Osteocyte (in vitro differentiated cells): ENCODE measurements around the gene CHAF1A. TPM values are rescaled to one million over a fixed set of nuclear protein-coding genes. Genes with fewer than 3 reads are reported as not detected.

Source experiments
- DNase-seq: peaks from one replicate; pipeline ENCODE4 v3.0.0; 2021; ENCODE audit warnings: mixed read lengths; ENCODE audit not compliant: unreplicated experiment; ENCODE audit errors: extremely low spot score
- H3K27ac Mint-ChIP-seq: one replicate; pipeline ENCODE4 v1.8.0; 2021; ENCODE audit warnings: mild to moderate bottlenecking, mixed read lengths; ENCODE audit not compliant: unreplicated experiment
- H3K27me3 Mint-ChIP-seq: one replicate; pipeline ENCODE4 v1.8.0; 2021; ENCODE audit warnings: mixed read lengths; ENCODE audit not compliant: unreplicated experiment
- H3K36me3 Mint-ChIP-seq: one replicate; pipeline ENCODE4 v1.8.0; 2021; ENCODE audit warnings: mixed read lengths; ENCODE audit not compliant: unreplicated experiment
- H3K4me1 Mint-ChIP-seq: one replicate; pipeline ENCODE4 v1.8.0; 2021; ENCODE audit warnings: mixed read lengths; ENCODE audit not compliant: unreplicated experiment
- H3K4me3 Mint-ChIP-seq: one replicate; pipeline ENCODE4 v1.8.0; 2021; ENCODE audit warnings: mild to moderate bottlenecking, moderate library complexity, mixed read lengths; ENCODE audit not compliant: unreplicated experiment
- H3K9me3 Mint-ChIP-seq: one replicate; pipeline ENCODE4 v1.8.0; 2021; ENCODE audit warnings: mixed read lengths; ENCODE audit not compliant: unreplicated experiment
- CTCF ChIP-seq: fragments of 200-600 bp; sonication (generic); IDR thresholded peaks from 2 replicates; pipeline ENCODE4 v1.5.0; 2021; ENCODE audit warnings: antibody characterized with exemption, mild to moderate bottlenecking, moderate library complexity
- total RNA-seq: library from RNA; stranded (reverse); gene quantifications from 2 replicates; pipeline ENCODE4 v1.2.1, GENCODE V29; 2021

CHAF1A gene
- total RNA-seq, 1 donor from 2014 or later: 9.7 TPM

GRCh38 chr19:4371247-4372164 is 30.9 kb upstream of the CHAF1A start:
- peak; percentile 93 for DNase-seq
- Mint-ChIP-seq H3K27me3 (no peaks in the 10 kb centered on the region), H3K4me3 (peak overlapping the region; percentile 38), H3K36me3 (peaks cover 2% of the 10 kb centered on the region), H3K9me3 (no peaks in the 10 kb centered on the region), H3K4me1 (peaks cover 82% of the 10 kb centered on the region), H3K27ac (peak overlapping the region; percentile 83)
- no peak for TF ChIP-seq CTCF

DNA sequence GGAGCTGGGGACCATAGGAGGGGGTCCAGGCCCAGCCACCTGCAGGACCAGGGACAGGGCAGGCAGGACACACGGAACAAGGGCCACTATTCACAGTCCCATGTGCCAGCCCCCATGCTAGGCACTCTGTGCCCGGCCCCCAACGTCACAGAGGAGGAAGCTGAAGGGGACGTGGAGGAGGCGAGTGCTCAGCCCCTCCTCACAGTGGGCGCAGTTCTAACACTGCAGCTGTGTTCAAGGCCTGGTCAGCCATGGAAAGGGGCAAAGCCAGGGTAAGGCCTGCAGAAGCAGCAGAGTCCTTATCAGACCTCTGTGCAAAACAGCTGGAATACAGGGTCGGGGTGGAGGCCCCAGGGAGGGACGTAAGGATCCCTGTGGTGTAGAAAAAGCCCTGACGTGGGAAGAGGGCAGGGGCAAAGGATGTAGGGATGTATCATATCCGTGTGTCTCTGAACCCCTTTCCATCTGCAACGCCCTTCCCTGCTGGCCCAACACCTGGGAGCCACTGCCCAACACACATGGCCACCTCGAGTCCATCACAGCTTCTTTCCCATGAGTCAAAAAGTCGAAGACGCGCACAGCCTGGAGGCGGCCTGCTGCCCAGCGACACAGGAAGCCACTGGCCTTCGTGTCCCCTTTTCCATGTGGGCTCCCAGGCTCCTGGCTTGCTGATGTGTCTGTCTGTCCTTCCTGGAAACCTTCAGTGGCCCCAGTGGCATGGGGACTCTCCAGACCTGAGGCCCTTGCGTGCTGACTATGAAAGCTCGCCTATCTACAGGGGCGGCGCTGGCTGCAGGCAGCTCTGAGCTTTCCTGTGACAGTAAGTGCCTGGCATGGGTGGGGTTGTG is 30.1 kb upstream of the CHAF1A start:
- no peak for DNase-seq
- peaks cover 91% of the 10 kb centered on the region for H3K4me1 Mint-ChIP-seq
- H3K27me3 Mint-ChIP-seq: no peaks in the 10 kb centered on the region
- no peak for TF ChIP-seq CTCF
- no peaks in the 10 kb centered on the region for H3K36me3 Mint-ChIP-seq
- H3K27ac Mint-ChIP-seq: peak overlapping the region; percentile 83
- no peak overlapping the region for H3K4me3 Mint-ChIP-seq
- no peaks in the 10 kb centered on the region for H3K9me3 Mint-ChIP-seq

GRCh38 chr19:4373013-4373367 is 29.4 kb upstream of the CHAF1A start:
- no peak for TF ChIP-seq CTCF
- no peaks in the 10 kb centered on the region for H3K36me3 Mint-ChIP-seq
- H3K9me3 Mint-ChIP-seq: no peaks in the 10 kb centered on the region
- H3K4me3 Mint-ChIP-seq: no peak overlapping the region
- DNase-seq: no peak
- peaks cover 89% of the 10 kb centered on the region for H3K4me1 Mint-ChIP-seq
- peak overlapping the region; percentile 90 for H3K27ac Mint-ChIP-seq
- no peaks in the 10 kb centered on the region for H3K27me3 Mint-ChIP-seq

DNA sequence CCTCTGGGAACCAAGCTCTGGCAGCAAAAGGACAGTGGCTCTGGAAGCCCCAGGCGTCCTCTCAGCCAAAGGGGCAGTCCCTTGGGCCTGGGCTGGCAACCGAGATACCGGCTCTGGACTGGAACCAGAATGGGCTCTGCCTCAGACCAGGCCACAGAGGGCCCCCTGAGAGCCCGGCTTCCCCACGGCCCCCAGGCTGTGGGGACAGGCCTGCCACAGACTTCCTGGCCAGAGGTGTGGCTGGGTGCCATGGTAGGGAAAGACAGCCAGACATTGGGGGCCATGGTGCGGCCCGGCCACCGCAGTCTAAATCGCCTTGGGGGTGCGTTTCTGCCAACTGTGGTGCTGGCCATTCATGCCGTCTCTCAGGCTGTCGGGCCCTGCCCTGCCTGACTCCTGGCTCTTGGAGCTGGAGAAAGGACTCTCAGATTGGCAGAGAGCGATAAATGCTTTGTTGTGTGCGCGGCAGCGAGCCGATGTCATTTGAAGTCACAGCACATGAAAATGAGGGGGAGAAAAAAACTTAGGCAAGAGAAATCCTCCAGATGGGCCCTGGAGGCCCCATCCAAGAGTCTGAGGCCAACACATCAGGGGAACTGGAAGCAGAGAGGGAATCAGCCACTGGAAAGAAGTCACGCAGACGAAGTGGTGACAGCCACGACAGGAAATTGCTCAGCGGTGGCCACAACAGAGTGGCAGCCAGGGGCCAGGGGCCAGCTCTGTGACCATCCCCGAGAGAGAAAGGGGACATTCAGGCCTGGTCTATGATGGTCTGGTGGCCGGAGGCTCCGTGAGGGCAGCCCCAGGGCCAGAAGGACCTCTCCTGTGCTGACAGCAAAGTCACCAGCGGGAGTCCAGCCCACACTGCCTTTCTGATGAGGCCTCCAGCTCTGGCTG is 28.6 kb upstream of the CHAF1A start:
- TF ChIP-seq CTCF: no peak
- no peak for DNase-seq
- H3K9me3 Mint-ChIP-seq: no peaks in the 10 kb centered on the region
- peak overlapping the region; percentile 90 for H3K27ac Mint-ChIP-seq
- peak overlapping the region; percentile 28 for H3K4me3 Mint-ChIP-seq
- peaks cover 84% of the 10 kb centered on the region for H3K4me1 Mint-ChIP-seq
- H3K36me3 Mint-ChIP-seq: no peaks in the 10 kb centered on the region
- H3K27me3 Mint-ChIP-seq: no peaks in the 10 kb centered on the region
